Upper lobe of left lung (tissue), 6 donors: ENCODE data around the gene RAB36. TPM values are rescaled to one million over a fixed set of nuclear protein-coding genes. Genes with fewer than 3 reads are reported as not detected.

ENCODE experiments used
- ATAC-seq, 2 donors: fragments of 200-7000 bp; cut with Tn5 transposase; one replicate each; pipeline ENCODE4 v1.9.1; 2022; ENCODE audit warnings: mild to moderate bottlenecking in 2 of 2, moderate library complexity in 2 of 2; ENCODE audit not compliant: low FRiP score in 2 of 2
- DNase-seq, 2 donors: peaks; one replicate each; pipeline ENCODE4 v3.0.0-alpha.2; 2019 to 2020
- H3K27ac ChIP-seq, 4 donors: fragments of 200-600 bp; sonication (generic); one replicate each; pipeline ENCODE4 v1.5.1; 2016 to 2019
- H3K27me3 ChIP-seq, 4 donors: fragments of 200-600 bp; sonication (generic); one replicate each; pipeline ENCODE4 v1.5.1; 2017 to 2019
- H3K36me3 ChIP-seq, 4 donors: fragments of 200-600 bp; sonication (generic); one replicate each; pipeline ENCODE4 v1.5.1; 2016 to 2019
- H3K4me1 ChIP-seq, 4 donors: fragments of 200-600 bp; sonication (generic); one replicate each; pipeline ENCODE4 v1.5.1; 2018 to 2019
- H3K4me3 ChIP-seq, 4 donors: fragments of 200-600 bp; sonication (generic); one replicate each; pipeline ENCODE4 v1.5.1; 2017 to 2019; ENCODE audit warnings: mild to moderate bottlenecking in 2 of 4, moderate library complexity in 1 of 4
- H3K9me3 ChIP-seq, 4 donors: fragments of 200-600 bp; sonication (generic); one replicate each; pipeline ENCODE4 v1.5.1; 2018 to 2019
- CTCF ChIP-seq, 6 experiments: fragments of 450-650 bp in 4 of 6; fragments of 200-600 bp in 2 of 6; sonication (generic) in 2 of 6; IDR thresholded peaks; one replicate each; pipeline ENCODE4 v1.5.1; 2016 to 2019; ENCODE audit warnings: antibody characterized with exemption in 6 of 6
- EP300 ChIP-seq, 4 donors: sonication (generic); formaldehyde crosslinking; IDR thresholded peaks; one replicate each; pipeline ENCODE4 v1.5.1; 2017; ENCODE audit warnings: antibody characterized with exemption in 4 of 4, control low read depth in 2 of 4
- POLR2A ChIP-seq, 4 donors: fragments of 450-650 bp; IDR thresholded peaks; one replicate each; pipeline ENCODE4 v1.5.1; 2016 to 2017; ENCODE audit warnings: antibody characterized with exemption in 4 of 4, mild to moderate bottlenecking in 2 of 4
- POLR2AphosphoS5 ChIP-seq, 2 donors: sonication (generic); formaldehyde crosslinking; IDR thresholded peaks; one replicate each; pipeline ENCODE4 v1.5.1; 2017; ENCODE audit warnings: antibody characterized with exemption in 2 of 2
- WGBS, 2 donors: methylation state at CpG; one replicate each; pipeline ENCODE4 v1.1.5; 2017 to 2018; 5-methylcytosine and 5-hydroxymethylcytosine counted together
- total RNA-seq, 6 donors: library from RNA; depleted of rRNA in 4 of 6; stranded (reverse); fragments of >200 nt in 4 of 6; gene quantifications; one replicate each; pipeline versions ENCODE4 v1.1.0 to v1.2.1, GENCODE V29; 2016 to 2021
- donor health status: DM: no; HTN: no; CAD: no; lungs with moderate emphysema.
- donor health status: DM: no; HTN: yes; CAD: no; lungs with severe emphysema.

Gene RAB36
- total RNA-seq, 6 donors from 2014 or later, result 2.6 to 17.5 (median 8.4) TPM

GRCh38 chr22:23114721-23115020, 30.6 kb upstream of the RAB36 start:
- H3K4me3 ChIP-seq, result no peak overlapping the region
- no peaks in the 10 kb centered on the region for H3K36me3 ChIP-seq
- H3K27me3 ChIP-seq, result no peaks in the 10 kb centered on the region
- WGBS, 2 donors, result 100% methylated on average over 2 of the region's 2 CpGs; no CpG with 5 or more reads in 1 of the 2 donors
- DNase-seq (no peak), ATAC-seq (no peak)
- no peak for TF ChIP-seq POLR2A (IDR thresholded peaks at IDR 0.05)
- TF ChIP-seq EP300 (IDR thresholded peaks at IDR 0.05), result no peak
- TF ChIP-seq POLR2AphosphoS5 (IDR thresholded peaks at IDR 0.05), result no peak
- TF ChIP-seq CTCF (IDR thresholded peaks at IDR 0.05), result no peak
- H3K27ac ChIP-seq, result no peak overlapping the region
- no peaks in the 10 kb centered on the region for H3K4me1 ChIP-seq
- H3K9me3 ChIP-seq, result no peaks in the 10 kb centered on the region

DNA sequence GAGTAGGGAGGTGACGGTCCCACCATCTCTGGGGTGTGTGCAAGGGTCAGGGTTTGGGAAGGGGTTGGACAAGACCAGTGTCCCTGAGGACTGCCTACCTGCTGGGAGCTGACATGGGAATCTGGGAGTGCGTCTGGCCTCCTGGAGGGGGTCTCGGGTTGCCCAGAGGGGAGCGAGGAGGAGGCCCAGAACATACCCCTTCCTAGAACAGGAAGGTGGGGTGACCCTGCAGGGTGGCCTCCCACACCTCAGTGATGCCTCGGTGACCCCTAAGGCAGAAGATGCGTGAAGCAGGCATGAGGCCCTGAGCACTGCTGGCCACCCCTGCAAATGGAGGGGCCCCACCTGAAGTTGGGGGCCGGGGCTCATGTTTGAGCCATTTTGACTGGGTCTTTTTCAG, 29.9 kb upstream of the RAB36 start:
- ATAC-seq, result no peak
- Histone ChIP-seq H3K9me3 (no peaks in the 10 kb centered on the region), H3K4me3 (no peak overlapping the region), H3K36me3 (no peaks in the 10 kb centered on the region), H3K27me3 (no peaks in the 10 kb centered on the region), H3K27ac (no peak overlapping the region), H3K4me1 (no peaks in the 10 kb centered on the region)
- TF ChIP-seq CTCF (IDR thresholded peaks at IDR 0.05) (no peak), POLR2AphosphoS5 (IDR thresholded peaks at IDR 0.05) (no peak), EP300 (IDR thresholded peaks at IDR 0.05) (no peak), POLR2A (IDR thresholded peaks at IDR 0.05) (no peak)
- WGBS, 2 donors, result 83 to 96% methylated on average over 4 to 7 of the region's 7 CpGs
- DNase-seq, result no peak

DNA sequence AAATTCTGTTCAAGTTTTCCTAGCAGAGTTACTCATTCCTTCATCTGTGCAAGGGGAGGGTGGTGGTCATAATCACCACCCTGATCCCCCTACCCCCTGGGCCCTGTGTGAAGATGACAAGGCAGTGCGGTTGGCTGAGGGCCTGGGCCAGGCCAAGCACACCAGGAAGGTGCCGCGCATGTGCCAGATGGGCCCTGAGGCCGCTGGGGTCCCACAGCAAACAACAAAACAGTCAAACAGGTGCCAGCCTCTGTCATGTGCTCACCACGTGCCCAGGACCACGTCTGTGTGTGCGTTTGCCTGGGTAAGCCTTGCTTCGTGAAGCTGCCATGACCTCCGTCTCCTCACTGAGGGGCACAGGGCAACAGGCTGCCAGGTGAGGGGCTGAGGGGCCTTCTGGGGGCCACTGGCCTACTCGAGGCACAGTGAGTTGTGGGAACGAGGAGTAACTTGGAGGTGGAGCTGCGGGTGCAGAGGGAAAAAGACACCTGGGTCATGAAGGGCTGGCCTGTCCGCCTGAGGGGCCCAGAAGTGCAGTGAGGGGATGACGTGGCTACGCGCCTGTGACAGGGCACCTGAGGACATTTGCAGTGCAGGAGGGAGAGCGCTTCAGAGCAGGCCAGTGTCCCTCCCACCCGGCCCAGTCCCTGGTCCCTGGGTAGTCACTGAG, 29.3 kb upstream of the RAB36 start:
- TF ChIP-seq CTCF (IDR thresholded peaks at IDR 0.05) (no peak), EP300 (IDR thresholded peaks at IDR 0.05) (no peak), POLR2A (IDR thresholded peaks at IDR 0.05) (no peak), POLR2AphosphoS5 (IDR thresholded peaks at IDR 0.05) (no peak)
- no peaks in the 10 kb centered on the region for H3K27me3 ChIP-seq
- H3K9me3 ChIP-seq, result no peaks in the 10 kb centered on the region
- H3K4me1 ChIP-seq, result no peaks in the 10 kb centered on the region
- no peak overlapping the region for H3K27ac ChIP-seq
- peak in 1 of 2 donors; percentile 60 for DNase-seq
- ATAC-seq, result no peak
- no peak overlapping the region for H3K4me3 ChIP-seq
- no peaks in the 10 kb centered on the region for H3K36me3 ChIP-seq
- WGBS, 2 donors, result 86 to 92% methylated on average over 11 to 18 of the region's 18 CpGs

DNA sequence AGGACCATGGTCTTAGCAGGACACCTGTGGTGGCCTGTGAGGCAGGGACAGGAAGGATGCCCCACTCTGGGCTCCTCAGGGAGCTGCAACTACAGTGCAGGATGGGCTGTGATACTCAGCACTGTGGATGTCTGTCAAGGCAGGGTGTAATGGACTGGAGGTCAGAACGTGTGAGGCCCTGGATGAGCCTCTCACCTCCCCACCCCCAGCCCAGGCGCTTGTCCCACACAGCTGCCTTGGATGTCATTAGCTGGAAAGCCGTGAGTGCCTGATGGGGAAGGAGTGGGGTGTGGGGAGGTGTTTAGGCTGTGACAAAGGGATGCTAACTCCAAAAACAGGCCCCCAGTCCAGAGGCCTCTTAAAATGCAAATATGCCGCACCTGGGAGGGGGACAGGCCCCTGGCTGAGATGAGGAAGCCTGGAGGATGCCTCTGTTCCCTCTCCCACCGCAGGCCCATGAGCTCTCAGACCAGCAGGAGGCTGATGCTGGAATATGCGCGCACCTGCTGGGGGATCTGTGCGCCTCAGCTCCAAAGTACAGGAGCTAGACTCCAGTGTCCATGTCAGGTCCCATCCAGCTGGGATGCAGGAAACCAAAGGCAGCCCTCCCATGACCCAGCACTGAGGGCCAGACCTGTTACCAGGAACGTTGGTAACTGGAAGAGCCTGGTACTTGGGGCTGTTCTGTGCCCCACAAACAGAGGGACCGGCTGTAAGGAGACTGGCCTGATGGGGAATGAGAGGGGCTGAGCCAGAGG, 28.6 kb upstream of the RAB36 start:
- Histone ChIP-seq H3K27me3 (no peaks in the 10 kb centered on the region), H3K4me1 (no peaks in the 10 kb centered on the region), H3K36me3 (no peaks in the 10 kb centered on the region), H3K9me3 (no peaks in the 10 kb centered on the region), H3K4me3 (no peak overlapping the region), H3K27ac (no peak overlapping the region)
- no peak for DNase-seq
- TF ChIP-seq POLR2AphosphoS5 (IDR thresholded peaks at IDR 0.05), result no peak
- no peak for TF ChIP-seq POLR2A (IDR thresholded peaks at IDR 0.05)
- no peak for TF ChIP-seq EP300 (IDR thresholded peaks at IDR 0.05)
- TF ChIP-seq CTCF (IDR thresholded peaks at IDR 0.05), result no peak
- no peak for ATAC-seq
- 84 to 94% methylated on average over 10 of the region's 10 CpGs for WGBS, 2 donors
